Astrocyte (in vitro differentiated cells and primary cell): ENCODE results near the gene RALA.

Experiments
- EZH2 ChIP-seq: IDR thresholded peaks from 2 replicates; pipeline ENCODE4 v1.6.1; 2012; ENCODE audit warnings: mild to moderate bottlenecking, low read length, inconsistent platforms; ENCODE audit not compliant: insufficient read depth
- TF ChIP-seq, protein P1 (sequence below): IDR thresholded peaks from 2 replicates; pipeline ENCODE4 v1.5.1; 2011; ENCODE audit warnings: low read depth, mild to moderate bottlenecking, inconsistent platforms, low read length, moderate library complexity; ENCODE audit not compliant: insufficient read depth

DNA sequence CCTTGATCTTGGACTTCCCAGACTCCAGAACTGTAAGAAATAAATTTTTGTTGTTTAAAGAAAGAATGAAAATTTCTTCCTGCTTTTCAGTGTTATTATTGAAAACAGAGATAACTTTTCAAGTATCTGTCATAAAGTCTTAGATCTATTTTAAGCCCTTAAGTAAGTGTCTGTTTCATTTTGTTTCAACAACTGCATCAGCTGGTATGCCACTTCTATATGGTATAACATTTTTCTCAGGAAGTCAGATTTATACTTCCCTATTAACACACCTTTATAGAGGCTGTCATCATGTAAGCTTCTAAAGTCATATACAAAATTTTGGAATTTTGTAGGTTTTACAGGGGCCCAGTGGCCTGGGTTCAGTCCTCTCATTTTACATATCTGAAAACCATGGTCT is 24.4 kb downstream of the RALA start:
- TF ChIP-seq, protein P1, sequence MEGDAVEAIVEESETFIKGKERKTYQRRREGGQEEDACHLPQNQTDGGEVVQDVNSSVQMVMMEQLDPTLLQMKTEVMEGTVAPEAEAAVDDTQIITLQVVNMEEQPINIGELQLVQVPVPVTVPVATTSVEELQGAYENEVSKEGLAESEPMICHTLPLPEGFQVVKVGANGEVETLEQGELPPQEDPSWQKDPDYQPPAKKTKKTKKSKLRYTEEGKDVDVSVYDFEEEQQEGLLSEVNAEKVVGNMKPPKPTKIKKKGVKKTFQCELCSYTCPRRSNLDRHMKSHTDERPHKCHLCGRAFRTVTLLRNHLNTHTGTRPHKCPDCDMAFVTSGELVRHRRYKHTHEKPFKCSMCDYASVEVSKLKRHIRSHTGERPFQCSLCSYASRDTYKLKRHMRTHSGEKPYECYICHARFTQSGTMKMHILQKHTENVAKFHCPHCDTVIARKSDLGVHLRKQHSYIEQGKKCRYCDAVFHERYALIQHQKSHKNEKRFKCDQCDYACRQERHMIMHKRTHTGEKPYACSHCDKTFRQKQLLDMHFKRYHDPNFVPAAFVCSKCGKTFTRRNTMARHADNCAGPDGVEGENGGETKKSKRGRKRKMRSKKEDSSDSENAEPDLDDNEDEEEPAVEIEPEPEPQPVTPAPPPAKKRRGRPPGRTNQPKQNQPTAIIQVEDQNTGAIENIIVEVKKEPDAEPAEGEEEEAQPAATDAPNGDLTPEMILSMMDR, result no peak
- no peak for TF ChIP-seq EZH2
